GM21619 (cell line): Measurements from ENCODE around the gene P3H4.
A peak's percentile ranks its signal among the peaks of the same experiment; 100 is the strongest.
"Not testable (repeated sequence)": the region's sequence is repeated elsewhere in the genome, so short reads cannot be mapped to it uniquely, and the experiment has no call there.

Experiments
- ATAC-seq: cut with Tn5 transposase; IDR thresholded peaks from one replicate; pipeline ENCODE4 v1.9.1; 2021; ENCODE audit not compliant: unreplicated experiment

P3H4 gene

GRCh38 chr17:41794540-41794975 lies 17.2 kb downstream of the P3H4 start:
- no peak for ATAC-seq

DNA sequence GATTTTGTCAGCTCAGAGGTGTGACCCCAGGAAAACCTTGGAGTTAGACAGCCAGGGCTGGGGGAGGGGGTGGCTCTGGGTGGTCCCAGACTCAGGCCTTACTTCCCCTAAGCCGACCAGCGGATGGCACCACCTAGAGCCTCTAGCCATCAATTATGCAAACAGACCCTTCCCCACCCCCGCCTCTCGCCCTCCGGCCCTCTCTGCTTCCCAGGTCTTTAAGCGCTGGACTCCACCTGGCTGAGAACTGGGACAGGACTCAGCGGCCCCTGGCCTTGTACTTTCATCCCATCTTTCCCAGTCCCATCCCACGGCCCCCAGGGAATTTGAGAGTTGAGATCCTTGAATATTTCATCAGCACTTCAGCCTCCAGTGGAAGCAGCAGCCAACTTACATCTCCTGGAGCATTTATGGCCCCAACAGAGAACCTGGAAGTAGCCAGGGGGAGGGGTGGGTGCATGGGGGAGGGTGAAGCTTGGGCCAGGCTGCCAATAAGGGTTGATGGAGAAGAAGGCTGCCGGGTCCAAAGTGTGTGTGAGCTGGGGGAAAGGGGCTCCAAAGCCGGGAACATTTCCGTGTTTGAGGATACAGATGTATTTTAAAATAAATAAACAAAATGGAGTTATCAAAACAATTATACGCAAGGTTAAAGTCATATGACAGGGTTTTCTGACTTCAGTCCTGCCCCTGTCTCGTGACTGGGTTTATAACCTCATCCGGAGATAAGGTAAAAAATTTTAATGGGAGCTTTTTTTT lies 17.8 kb downstream of the P3H4 start:
- no peak for ATAC-seq

DNA sequence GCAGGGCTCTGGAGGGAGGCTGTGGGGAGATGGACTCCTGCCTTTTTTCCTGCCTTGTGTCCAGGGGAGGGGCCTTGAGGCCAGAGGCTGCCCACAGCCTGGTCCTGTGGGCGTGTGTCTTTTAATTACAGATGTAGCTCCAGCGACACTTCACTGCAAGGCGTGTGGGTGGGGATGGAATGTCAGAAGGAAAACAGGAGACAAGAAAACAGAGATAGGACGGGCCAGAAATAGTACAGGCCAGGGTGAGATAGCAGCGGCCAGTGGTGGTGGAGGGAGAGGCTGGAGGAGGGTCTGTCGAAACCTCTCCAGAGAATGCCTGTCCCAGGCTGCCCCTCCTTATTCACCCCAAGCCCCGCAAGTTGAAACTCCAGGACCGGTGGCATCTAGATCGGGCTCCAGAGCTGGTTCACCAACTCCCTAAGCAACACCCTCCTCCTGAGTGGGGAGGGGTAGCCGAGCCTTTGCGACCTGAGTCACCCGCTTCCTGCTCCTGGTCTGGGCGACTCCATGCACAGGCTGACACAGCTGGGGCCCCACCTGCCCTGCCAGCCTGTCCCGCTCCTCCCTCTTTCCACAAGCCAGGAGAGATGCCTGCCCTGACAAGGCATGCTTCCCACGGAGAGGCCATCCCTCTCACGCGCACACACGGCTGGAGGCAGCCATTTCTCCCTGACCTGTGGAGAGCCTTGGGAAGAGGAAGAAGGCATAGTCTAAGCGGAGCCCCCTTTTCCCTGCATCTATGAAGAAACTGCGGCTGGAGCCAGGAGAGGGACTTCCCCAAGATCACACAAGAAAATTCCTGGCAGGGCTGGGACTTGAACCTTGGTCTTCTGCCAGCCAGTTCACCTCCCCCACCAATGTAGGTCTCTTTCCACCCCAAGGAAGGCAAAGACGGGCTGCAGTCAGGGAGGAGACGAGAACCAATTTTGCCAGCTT lies 18.6 kb downstream of the P3H4 start:
- ATAC-seq = no peak

DNA sequence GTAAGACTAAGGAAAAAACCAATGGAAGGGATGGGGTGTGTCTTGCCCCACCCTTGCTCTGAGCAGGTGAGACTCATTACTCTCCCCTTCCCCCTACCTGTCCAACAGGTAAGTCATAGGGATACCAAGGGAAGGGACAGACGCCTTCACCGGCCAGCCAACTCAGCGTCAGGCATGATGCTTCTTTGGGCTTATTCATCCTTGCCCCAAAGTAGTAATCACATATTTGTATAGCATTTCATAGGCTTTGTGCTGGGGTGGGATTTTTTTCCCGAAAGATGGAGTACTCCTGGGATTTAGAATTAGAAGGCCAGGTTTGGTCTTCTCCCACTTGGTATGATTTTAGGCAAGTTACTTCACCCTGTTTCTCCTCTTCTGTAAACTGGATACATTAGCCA lies 24.7 kb downstream of the P3H4 start:
- ATAC-seq = no peak

- peak; percentile 76 for ATAC-seq
Observed at GRCh38 chr17:41786227-41787020, 25.3 kb downstream of the P3H4 start, which contains the start of gene JUP. Gene JUP, minus strand, starts transcription at chr17:41786711. Its CDS starts 14,857 bp downstream, at chr17:41771854.

- no peak for ATAC-seq
Observed at GRCh38 chr17:41785859-41786226, 25.9 kb downstream of the P3H4 start.

DNA sequence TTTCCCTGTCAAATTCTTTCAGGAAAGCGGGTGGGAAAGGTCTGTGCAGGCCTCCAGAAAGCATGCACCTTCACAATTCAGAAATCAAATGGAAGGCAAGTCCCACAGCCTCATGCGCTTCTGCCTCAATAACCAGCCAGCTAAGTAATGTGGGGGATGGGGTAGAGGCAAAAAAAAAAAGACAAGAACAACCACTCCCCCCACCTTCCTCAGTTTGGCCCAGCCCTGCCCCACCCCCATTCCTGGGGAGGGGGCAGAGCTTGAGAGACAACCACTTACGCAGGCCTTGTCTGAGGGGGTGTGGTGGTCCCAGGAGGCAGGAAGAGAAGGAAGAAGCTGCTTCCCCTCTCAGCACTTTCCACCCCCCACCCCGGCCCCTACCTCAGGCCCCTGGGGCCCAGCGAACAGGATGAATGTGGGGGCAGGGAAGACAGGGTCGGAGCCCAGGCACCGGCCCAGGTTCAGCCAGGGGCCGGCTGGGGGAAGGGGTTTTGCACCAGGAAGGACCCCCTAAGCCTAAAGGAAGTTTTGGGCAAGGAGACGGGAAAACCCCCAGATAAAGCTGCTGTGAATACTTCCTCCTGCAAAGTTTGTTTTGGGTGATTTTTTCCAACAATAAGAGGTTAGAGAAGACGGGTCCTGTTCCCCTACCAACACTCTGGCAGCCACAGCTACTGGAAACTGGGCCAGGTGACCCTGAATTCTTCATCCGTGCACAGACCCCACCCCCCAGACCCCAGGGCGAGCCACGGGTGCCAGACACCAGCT lies 26.5 kb downstream of the P3H4 start:
- ATAC-seq = no peak

GRCh38 chr17:41784207-41784744 lies 27.5 kb downstream of the P3H4 start:
- ATAC-seq = no peak

GRCh38 chr17:41782142-41782541 lies 29.6 kb downstream of the P3H4 start:
- no peak for ATAC-seq

DNA sequence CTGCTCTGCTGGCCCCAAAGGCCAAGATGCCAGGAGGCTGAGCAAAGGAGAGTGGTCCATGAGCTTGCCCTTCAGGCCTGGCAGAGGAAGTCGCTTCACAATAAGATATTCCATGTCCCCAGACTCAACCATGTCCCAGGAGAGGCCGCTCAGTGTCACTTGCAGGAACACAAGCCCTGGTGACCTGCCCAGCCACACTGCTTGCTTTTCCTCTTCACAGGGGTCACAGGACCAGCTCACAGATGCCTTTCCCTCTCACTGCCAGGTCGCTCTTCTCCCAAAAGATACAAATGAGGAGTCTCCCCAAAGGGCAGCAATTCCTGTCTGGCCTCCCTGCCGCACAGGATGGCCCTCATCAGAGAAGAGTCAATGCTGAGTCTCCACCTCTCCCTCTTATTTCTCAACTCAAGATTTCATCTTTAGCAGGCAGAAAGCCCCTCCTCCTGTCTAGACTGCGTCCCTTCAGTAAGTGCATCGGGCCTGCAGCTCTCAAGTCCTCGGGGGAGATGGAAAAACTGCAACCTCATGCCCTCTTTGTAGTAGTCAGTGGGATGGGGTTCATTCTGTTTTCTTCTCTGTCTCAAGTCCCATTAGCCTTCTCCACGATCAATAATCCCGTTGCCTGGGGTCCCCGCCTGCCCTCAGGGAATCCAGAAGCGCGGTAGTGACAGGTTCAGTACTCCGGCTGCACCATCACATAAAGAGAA lies 30.2 kb downstream of the P3H4 start:
- no peak for ATAC-seq

DNA sequence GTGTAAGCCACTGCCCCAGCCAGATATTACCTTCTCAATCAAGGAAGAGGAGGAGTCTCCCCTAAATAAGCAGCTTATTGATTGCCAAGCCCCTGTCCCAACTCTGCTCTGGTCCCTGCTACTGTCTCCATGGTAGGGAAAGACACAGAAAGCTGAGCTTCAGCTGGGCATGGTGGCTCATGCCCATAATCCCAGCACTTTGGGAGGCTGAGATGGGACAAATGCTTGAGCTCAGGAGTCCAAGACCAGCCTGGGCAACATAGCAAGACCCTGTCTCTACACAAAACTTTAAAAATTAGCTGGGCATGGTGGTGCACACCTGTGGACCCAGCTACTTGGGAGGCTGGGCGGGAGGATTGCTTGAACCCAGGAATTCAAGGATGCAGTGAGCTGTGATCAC lies 31.8 kb downstream of the P3H4 start:
- no peak for ATAC-seq

- ATAC-seq = no peak
Observed at GRCh38 chr17:41777574-41778188, 34.1 kb downstream of the P3H4 start.

GRCh38 chr17:41777157-41777573 lies 34.6 kb downstream of the P3H4 start:
- ATAC-seq = no peak

DNA sequence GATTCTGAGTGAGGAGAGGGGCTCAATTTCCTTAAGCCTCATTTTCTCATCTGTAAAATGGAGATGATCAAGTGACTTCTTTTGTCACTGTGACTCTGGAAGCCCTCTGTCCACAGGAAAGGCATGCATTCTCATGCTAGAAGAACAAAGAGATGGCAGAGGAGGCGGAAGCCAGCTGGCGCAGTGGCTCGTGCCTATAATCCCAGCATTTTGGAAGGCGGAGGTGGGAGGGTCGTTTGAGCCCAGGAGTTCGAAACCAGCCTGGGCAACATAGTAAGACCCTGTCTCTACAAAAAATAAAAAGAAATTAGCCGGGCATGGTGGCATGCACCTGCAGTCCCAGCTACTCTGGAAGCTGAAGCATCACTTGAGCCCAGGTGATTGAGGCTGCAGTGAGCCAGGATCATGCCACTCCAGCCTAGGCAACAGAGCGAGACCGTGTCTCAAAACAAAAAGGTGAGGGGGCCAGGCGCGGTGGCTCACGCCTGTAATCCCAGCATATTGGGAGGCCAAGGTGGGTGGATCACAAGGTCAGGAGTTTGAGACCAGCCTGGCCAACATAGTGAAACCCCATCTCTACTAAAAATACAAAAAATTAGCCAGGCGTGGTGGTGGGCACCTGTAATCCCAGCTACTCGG lies 35.4 kb downstream of the P3H4 start:
- ATAC-seq = not testable (repeated sequence)

DNA sequence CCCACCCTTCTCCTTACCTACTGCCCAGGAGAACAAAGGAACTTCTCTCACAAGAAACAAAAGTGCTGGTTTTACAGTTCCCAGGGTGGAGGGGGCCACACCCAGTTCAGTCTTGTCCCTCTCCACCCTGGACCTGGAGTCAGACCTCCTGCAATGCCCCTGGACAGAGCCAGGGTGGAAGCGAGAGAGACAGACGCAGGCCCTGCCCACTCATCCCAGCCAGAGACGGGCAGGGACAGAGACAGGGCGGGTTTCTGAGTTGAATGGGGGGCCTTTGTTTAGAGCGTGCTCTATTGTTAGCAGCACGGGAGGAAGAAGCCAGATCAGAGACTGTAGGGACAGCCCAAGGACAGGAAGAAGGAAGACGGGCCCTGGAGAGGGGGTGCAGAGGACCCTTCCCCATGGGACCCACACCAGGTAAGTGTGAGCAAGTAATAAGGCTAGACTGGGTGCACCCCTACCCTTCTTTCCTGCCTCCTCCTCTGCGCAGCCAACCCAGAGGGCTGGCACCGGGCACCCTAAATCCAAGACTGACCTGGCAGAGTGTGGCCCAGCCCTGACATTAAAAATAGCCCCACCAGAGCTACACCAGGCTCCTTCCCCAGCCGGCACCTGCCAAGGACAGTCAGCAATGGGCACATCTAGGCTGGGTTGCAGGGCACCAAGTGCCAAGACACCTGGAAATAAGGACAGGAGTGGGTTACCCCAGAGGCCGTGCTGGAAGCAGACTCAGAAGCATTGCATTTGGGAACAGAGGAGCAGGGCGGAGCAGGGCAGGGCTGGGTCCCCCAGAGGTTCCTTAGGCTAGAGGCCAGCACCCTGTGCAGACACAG lies 36.1 kb downstream of the P3H4 start:
- ATAC-seq = no peak

DNA sequence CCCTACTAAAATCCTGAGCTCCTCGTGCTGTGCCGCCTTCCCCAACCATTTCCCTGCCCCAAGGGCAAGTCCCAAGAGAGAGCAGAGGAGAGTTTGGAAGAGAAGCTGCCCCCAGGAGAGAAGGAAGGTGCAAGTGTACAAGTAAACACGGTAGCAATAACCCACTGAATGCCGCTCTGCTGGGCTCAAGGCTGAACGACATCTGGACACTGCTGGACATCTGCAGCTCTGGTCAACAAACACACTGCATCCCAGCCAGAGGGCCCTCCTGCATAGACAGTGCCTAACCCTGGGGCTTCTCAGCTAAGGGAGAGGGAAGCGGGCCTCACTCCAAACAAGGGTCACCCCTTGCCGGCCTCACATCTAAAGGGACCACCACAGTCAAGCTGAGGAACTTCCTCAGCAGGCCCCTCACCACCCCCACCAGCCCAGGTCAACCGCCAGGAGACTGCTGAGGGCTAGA lies 38.0 kb downstream of the P3H4 start:
- no peak for ATAC-seq

- ATAC-seq = no peak
Observed at GRCh38 chr17:41773190-41773588, 38.6 kb downstream of the P3H4 start.
